Measurements from ENCODE around the gene KCNK3.

KCNK3 gene

DNA sequence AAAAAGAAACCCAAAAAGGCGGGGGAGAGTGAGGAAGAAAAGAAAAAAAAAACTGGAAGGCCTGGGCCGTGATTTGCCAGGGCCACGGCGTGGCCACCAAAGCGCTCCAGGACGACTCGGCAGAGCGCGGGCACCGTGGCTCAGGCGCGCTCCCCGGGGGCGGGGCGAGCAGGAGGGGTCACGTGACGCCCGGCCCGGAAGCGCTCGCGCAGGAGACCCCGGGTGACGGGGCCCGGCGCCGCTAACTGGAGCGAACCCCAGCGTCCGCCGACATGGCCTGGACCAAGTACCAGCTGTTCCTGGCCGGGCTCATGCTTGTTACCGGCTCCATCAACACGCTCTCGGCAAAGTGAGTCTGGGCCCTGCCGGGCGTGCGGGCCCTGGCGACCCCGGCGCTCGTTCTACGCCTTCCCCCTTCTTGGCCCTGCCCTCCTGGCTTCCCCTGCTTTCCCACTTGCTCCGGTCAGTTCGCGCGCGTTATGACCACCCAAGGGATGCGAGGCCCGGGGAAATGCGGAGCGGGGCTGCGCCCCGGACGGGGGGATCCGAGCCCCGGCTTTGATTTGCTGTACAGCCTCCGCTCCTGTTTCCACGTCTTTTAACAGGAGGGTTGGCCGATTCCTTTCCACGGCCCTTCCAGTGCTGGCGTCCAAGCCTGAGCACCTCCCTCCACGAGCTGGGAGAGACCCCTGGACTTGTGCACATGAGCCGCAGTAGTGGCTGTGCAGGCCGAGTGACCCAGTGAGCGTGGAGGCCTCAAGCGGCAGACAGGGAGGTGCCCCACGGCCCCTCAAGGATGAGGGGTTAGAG lies 71.8 kb downstream of the KCNK3 start, which contains the start of gene SLC35F6:
Gene SLC35F6 (plus strand): TSS at position 207 of the 810 bp plus-strand sequence. CDS start 66 bp downstream, at position 273.
- Histone ChIP-seq H3K9ac (ENCODE audit: low read length) (peak within 1 kb of the TSS; percentile 96), H3K27me3 (replicated peaks; ENCODE audit: control insufficient read depth, insufficient read depth, low read length) (no peaks in the 10 kb centered on the region), H3K36me3 (ENCODE audit: control insufficient read depth, insufficient read depth, low read length, severe bottlenecking) (no peaks in the 10 kb centered on the region), H3K4me3 (ENCODE audit: low read length) (peak within 1 kb of the TSS; percentile 91), H3K4me1 (ENCODE audit: control insufficient read depth, insufficient read depth, low read length) (peaks cover 36% of the 10 kb centered on the region), H3K9me3 (ENCODE audit: control insufficient read depth, low read length) (no peaks in the 10 kb centered on the region)
- DNase-seq (ENCODE audit: low read depth), result peak; percentile 94

DNA sequence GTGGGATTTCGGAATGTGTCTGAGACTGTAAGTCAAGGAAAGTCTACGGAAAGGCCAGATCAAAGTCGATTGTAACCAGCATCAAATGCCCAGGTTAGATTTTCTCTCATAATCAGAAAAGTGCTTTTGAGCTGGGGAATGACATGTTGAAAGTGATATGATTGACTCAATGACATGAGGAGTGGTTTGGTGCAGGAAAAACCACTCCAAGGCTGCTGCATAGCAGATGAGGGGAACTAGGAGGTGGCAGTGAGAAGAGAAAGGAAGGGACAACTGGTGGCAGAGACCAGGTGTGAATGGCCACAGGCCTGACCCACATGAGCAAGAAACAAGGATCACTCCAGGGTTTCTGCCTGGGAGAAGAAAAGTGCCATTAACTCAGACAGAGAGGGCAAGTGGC lies 72.4 kb downstream of the KCNK3 start:
- DNase-seq (ENCODE audit: low read depth), result no peak

DNA sequence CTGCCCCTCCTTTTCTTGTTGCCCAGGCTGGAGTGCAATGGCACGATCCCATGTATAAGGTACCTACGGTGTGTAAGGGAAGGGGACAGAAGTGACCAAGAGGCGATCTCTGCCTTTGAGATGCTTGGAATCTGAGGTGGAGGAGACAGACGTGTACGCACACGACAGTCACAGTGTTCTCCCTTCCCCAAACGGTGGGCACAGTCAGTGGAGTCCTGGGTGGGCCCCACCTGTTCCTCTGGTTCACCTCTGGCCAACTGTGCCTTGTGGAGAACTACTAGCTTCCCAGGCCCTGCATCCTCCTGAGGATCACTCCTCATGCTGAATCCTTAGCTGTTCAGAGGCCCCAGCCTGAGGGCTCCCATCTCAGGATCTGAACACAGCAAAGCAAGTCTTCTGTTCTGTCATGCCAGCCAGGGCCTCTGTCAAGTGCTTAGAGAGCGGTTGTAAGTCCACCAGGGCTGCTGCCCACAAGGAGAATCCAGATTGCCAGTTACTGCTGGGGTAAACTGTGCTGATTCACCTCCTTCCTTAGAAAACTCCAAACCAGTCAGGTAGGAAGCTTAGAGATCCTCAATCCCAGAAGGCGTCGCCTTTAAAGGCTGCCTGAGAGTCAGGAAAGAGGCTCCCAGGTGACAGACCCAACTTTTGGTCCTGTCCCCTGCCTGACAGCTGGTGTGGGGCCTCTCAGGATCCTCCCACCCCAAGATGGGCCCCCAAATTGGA lies 73.1 kb downstream of the KCNK3 start:
- no peaks in the 10 kb centered on the region for H3K9me3 ChIP-seq (ENCODE audit: control insufficient read depth, low read length)
- no peaks in the 10 kb centered on the region for H3K36me3 ChIP-seq (ENCODE audit: control insufficient read depth, insufficient read depth, low read length, severe bottlenecking)
- peak overlapping the region; percentile 91 for H3K4me3 ChIP-seq (ENCODE audit: low read length)
- H3K9ac ChIP-seq (ENCODE audit: low read length), result peak overlapping the region; percentile 96
- DNase-seq (ENCODE audit: low read depth), result no peak
- no peaks in the 10 kb centered on the region for H3K27me3 ChIP-seq (replicated peaks; ENCODE audit: control insufficient read depth, insufficient read depth, low read length)
- H3K4me1 ChIP-seq (ENCODE audit: control insufficient read depth, insufficient read depth, low read length), result peaks cover 45% of the 10 kb centered on the region

More for the DNA sequence above, 72.4 kb downstream of the KCNK3 start:
- Histone ChIP-seq H3K4me1 (ENCODE audit: control insufficient read depth, insufficient read depth, low read length) (peaks cover 42% of the 10 kb centered on the region), H3K9ac (ENCODE audit: low read length) (peak overlapping the region; percentile 96), H3K4me3 (ENCODE audit: low read length) (peak overlapping the region; percentile 91), H3K9me3 (ENCODE audit: control insufficient read depth, low read length) (no peaks in the 10 kb centered on the region), H3K36me3 (ENCODE audit: control insufficient read depth, insufficient read depth, low read length, severe bottlenecking) (no peaks in the 10 kb centered on the region), H3K27me3 (replicated peaks; ENCODE audit: control insufficient read depth, insufficient read depth, low read length) (no peaks in the 10 kb centered on the region)

DNA sequence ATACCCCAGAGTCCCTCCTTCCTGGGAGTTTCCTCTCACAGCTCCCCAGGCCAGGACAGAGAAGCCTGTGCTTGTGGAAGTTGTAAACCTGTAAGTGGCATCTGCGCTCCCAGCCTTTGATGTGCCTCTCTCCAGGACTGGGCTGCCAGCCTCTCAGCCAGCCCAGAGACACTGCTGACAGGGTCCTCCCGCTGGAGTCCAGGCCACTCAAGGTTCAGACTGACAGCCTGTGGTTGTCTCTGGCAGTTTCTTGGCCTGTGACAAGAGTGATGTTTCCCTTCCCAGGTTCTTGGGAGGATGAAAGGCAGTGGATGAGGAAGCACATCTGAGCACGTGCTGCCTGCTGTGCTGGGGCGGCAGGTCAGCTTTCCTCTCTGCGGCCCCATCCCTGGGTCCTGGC lies 74.6 kb downstream of the KCNK3 start:
- H3K36me3 ChIP-seq (ENCODE audit: control insufficient read depth, insufficient read depth, low read length, severe bottlenecking), result no peaks in the 10 kb centered on the region
- no peak overlapping the region for H3K4me3 ChIP-seq (ENCODE audit: low read length)
- H3K9ac ChIP-seq (ENCODE audit: low read length), result no peak overlapping the region
- H3K4me1 ChIP-seq (ENCODE audit: control insufficient read depth, insufficient read depth, low read length), result peaks cover 60% of the 10 kb centered on the region
- no peaks in the 10 kb centered on the region for H3K27me3 ChIP-seq (replicated peaks; ENCODE audit: control insufficient read depth, insufficient read depth, low read length)
- no peaks in the 10 kb centered on the region for H3K9me3 ChIP-seq (ENCODE audit: control insufficient read depth, low read length)
- DNase-seq (ENCODE audit: low read depth), result no peak

DNA sequence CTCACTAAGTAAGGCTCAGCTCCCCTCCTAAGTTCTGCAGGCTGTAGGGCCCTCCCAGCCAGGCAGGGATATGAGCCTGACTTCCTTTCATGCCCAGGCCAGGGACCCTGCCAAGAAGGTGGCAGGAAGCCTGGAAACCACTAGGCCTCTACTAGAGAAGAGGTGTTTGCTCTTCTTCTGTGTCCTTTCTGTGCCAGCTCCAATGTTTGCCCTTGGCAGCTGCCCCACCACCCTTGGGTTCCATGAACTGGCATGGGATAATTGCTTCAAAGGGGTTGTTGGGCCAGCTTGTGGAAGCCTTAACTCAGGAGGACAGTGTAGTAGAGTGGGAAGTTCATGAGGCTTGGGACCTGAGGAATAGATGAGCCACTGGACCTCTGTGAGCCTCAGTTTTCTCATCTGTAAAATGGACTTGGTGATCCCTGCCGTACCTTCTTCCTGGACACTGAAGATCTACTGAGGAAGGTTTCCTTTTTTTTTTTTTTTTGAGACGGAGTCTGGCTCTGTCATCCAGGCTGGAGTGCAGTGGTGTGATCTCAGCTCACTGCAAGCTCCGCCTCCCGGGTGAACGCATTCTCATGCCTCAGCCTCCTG lies 75.5 kb downstream of the KCNK3 start:
- Histone ChIP-seq H3K9ac (ENCODE audit: low read length) (no peak overlapping the region), H3K36me3 (ENCODE audit: control insufficient read depth, insufficient read depth, low read length, severe bottlenecking) (no peaks in the 10 kb centered on the region), H3K9me3 (ENCODE audit: control insufficient read depth, low read length) (no peaks in the 10 kb centered on the region), H3K4me1 (ENCODE audit: control insufficient read depth, insufficient read depth, low read length) (peaks cover 69% of the 10 kb centered on the region), H3K4me3 (ENCODE audit: low read length) (no peak overlapping the region), H3K27me3 (replicated peaks; ENCODE audit: control insufficient read depth, insufficient read depth, low read length) (no peaks in the 10 kb centered on the region)
- DNase-seq (ENCODE audit: low read depth), result no peak

DNA sequence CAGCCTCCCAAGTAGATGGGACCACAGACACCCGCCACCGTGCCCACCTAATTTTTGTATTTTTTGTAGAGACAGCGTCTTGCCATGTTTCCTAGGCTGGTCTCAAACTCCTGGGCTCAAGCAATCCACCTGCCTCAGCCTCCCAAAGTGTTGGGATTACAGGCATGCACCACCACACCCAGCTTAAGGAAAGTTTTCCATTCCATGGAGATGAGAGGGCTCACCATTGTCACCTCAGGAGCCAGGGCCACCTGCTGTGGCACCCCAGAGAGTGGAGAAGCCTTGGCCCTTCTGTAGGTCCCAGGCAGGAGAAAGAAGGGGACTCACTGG lies 76.2 kb downstream of the KCNK3 start:
- no peaks in the 10 kb centered on the region for H3K27me3 ChIP-seq (replicated peaks; ENCODE audit: control insufficient read depth, insufficient read depth, low read length)
- peaks cover 66% of the 10 kb centered on the region for H3K4me1 ChIP-seq (ENCODE audit: control insufficient read depth, insufficient read depth, low read length)
- H3K4me3 ChIP-seq (ENCODE audit: low read length), result peak overlapping the region; percentile 29
- peaks cover 1% of the 10 kb centered on the region for H3K36me3 ChIP-seq (ENCODE audit: control insufficient read depth, insufficient read depth, low read length, severe bottlenecking)
- DNase-seq (ENCODE audit: low read depth), result no peak
- H3K9me3 ChIP-seq (ENCODE audit: control insufficient read depth, low read length), result no peaks in the 10 kb centered on the region
- peak overlapping the region; percentile 57 for H3K9ac ChIP-seq (ENCODE audit: low read length)

DNA sequence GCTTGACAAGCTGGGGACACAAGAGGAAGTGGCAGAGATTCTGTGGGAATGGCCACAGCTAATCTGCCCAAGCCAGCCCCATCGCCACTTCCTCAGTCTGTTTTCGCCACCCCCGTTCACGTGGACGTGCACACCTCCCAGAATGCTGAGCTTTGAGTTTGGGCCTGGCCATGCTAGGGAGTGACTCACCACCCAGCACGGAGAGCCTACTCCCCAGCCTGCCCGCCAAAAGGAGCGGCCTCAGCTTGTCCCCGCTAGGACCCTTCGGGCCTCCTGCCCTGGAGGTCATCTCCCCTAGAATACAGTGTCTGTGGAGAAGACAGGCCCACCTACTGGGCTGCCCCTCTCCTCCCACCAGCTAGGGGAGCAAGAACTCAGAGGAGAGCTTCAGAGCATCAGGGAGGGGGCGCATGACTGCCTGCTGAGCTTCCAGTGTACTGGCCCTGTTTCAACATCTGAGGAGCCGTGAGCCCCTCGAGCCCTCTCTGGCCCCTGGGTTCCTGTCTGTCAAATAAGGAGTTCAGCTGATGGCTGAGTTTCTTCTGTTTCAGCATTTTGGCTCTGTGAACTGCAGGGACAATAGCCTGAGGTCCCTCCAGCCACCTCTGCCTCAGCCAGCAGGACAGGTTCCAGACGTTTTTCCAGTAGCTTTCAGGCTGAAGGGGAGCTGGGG lies 76.7 kb downstream of the KCNK3 start:
- no peaks in the 10 kb centered on the region for H3K27me3 ChIP-seq (replicated peaks; ENCODE audit: control insufficient read depth, insufficient read depth, low read length)
- peaks cover 6% of the 10 kb centered on the region for H3K36me3 ChIP-seq (ENCODE audit: control insufficient read depth, insufficient read depth, low read length, severe bottlenecking)
- no peak for DNase-seq (ENCODE audit: low read depth)
- peaks cover 64% of the 10 kb centered on the region for H3K4me1 ChIP-seq (ENCODE audit: control insufficient read depth, insufficient read depth, low read length)
- H3K4me3 ChIP-seq (ENCODE audit: low read length), result peak overlapping the region; percentile 50
- no peaks in the 10 kb centered on the region for H3K9me3 ChIP-seq (ENCODE audit: control insufficient read depth, low read length)
- peak overlapping the region; percentile 74 for H3K9ac ChIP-seq (ENCODE audit: low read length)

DNA sequence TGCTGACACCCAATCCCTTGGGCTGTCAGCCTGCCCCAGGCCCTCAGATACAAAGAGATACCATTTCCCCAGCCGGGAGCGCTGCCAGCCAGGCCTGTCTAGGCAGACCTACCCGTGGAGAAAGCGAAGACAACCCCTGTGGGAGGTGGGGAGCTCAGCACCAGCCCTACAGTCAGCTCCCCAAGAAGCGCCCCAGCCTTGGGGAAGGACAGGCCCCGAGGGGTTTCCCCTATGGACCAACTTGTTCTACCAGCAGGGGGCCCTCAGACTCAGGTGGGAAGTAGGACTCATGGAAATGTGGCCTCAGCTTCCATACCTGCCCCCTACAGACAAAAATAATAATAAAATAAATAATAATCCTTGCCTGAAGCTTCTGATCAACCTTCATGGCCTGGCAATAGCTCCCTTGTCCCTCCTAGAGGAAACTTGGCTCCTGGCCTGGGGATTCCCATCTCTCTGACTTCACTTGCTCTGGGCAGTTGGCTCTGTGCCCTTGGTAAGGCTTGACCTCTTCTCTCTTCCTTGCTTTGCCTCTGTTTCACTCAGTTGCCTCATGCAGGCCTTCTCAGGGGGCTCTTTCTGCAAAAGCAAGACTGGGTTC lies 78.6 kb downstream of the KCNK3 start:
- H3K36me3 ChIP-seq (ENCODE audit: control insufficient read depth, insufficient read depth, low read length, severe bottlenecking), result peaks cover 25% of the 10 kb centered on the region
- peak overlapping the region; percentile 71 for H3K9ac ChIP-seq (ENCODE audit: low read length)
- peaks cover 56% of the 10 kb centered on the region for H3K4me1 ChIP-seq (ENCODE audit: control insufficient read depth, insufficient read depth, low read length)
- peak overlapping the region; percentile 56 for H3K4me3 ChIP-seq (ENCODE audit: low read length)
- peak; percentile 85 for DNase-seq (ENCODE audit: low read depth)
- no peaks in the 10 kb centered on the region for H3K9me3 ChIP-seq (ENCODE audit: control insufficient read depth, low read length)
- no peaks in the 10 kb centered on the region for H3K27me3 ChIP-seq (replicated peaks; ENCODE audit: control insufficient read depth, insufficient read depth, low read length)

DNA sequence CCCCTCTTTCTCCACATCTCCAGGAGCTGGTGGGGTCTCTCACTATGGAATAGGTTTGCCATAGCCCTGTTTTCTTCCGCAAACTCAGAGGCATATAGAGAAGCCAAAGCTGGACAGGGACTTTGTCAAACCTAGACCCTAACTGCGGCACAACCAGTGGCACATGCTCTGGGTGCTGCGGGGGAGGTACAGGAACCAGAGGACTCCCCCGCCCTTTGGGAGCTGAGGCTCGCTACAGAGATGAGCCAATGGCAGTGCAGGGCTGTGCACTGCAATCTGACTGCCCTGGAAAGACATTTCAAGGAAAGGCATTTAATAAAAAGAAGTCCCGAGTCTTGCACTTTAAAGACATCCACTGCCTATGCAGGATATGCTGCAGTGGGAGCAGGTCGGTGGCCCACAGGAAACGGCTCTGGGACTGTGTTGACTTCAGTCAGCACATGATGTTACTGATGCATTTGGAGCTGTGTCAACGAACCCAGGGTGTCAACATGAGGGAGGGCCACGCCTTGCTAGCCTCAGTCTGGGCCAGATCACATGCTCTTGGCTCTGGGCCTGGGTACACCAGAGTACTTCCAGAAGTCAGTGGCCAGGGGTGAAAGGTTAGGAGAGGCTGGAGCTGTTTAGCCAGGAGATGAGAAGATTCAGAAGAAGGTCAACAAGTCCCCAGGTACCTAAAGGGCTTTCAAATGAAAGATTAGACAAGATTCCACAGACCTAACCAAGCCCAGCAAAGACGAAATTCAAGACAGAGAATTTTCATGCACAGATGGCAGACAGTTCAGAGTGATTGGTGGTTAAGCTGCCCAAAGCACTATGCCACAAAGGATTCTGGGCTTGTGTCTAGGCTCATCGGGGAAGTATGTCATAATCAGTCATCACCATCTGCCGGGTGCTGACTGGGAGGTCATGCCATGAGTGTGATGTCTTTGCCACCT lies 79.8 kb downstream of the KCNK3 start:
- Histone ChIP-seq H3K9me3 (ENCODE audit: control insufficient read depth, low read length) (no peaks in the 10 kb centered on the region), H3K4me1 (ENCODE audit: control insufficient read depth, insufficient read depth, low read length) (peaks cover 46% of the 10 kb centered on the region), H3K27me3 (replicated peaks; ENCODE audit: control insufficient read depth, insufficient read depth, low read length) (no peaks in the 10 kb centered on the region), H3K36me3 (ENCODE audit: control insufficient read depth, insufficient read depth, low read length, severe bottlenecking) (peaks cover 37% of the 10 kb centered on the region), H3K9ac (ENCODE audit: low read length) (peak overlapping the region; percentile 71), H3K4me3 (ENCODE audit: low read length) (peak overlapping the region; percentile 56)
- DNase-seq (ENCODE audit: low read depth), result no peak

DNA sequence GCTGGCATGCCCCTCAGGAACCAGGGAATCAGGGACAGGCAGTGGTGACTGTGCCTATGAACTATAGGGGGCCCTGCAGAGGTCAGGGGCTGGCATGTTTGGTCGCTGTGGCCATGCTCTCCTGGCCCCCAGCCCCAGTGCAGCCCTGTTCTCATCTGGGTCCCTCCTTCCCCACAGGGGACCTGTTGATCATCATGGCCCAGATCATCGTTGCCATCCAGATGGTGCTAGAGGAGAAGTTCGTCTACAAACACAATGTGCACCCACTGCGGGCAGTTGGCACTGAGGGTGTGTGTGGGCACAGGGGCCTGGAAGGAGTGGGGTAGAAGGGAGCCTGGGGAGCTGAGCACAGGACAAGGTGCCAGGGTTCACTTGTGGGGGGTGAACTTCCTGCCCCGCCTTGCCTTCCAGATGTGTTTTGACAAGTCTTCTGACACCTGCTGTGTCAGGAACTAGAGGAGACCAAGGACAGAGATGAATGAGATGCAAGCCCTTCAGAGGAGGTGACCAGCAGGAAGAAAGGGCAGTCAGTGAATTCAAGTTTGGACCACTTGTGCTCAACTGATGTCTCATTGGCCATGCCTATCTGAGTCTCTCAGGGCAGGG lies 83.8 kb downstream of the KCNK3 start:
- Histone ChIP-seq H3K9ac (ENCODE audit: low read length) (no peak overlapping the region), H3K36me3 (ENCODE audit: control insufficient read depth, insufficient read depth, low read length, severe bottlenecking) (peaks cover 76% of the 10 kb centered on the region), H3K4me3 (ENCODE audit: low read length) (no peak overlapping the region), H3K4me1 (ENCODE audit: control insufficient read depth, insufficient read depth, low read length) (peaks cover 29% of the 10 kb centered on the region), H3K9me3 (ENCODE audit: control insufficient read depth, low read length) (no peaks in the 10 kb centered on the region), H3K27me3 (replicated peaks; ENCODE audit: control insufficient read depth, insufficient read depth, low read length) (no peaks in the 10 kb centered on the region)
- DNase-seq (ENCODE audit: low read depth), result no peak
